Testis (tissue), 3 donors: ENCODE data around the gene CADM1. TPM values are rescaled to one million over a fixed set of nuclear protein-coding genes. Genes with fewer than 3 reads are reported as not detected.

Experiments used
- DNase-seq: peaks from one replicate; pipeline ENCODE4 v3.0.0-alpha.2; 2019
- H3K27ac ChIP-seq, 2 donors: fragments of 200-600 bp; sonication (generic); one replicate each; pipeline ENCODE4 v1.5.1; 2019
- H3K27me3 ChIP-seq: fragments of 200-600 bp; sonication (generic); one replicate; pipeline ENCODE4 v1.5.1; 2019
- H3K36me3 ChIP-seq: fragments of 200-600 bp; sonication (generic); one replicate; pipeline ENCODE4 v1.5.1; 2017; ENCODE audit warnings: low read depth; ENCODE audit errors: missing control alignments
- H3K4me1 ChIP-seq: fragments of 200-600 bp; sonication (generic); one replicate; pipeline ENCODE4 v1.5.1; 2019
- H3K4me3 ChIP-seq, 2 donors: fragments of 200-600 bp; sonication (generic); one replicate each; pipeline ENCODE4 v1.5.1; 2017 to 2019
- H3K9me3 ChIP-seq: fragments of 200-600 bp; sonication (generic); one replicate; pipeline ENCODE4 v1.5.1; 2017
- CTCF ChIP-seq, 3 experiments: fragments of 450-650 bp in 2 of 3; fragments of 200-600 bp in 1 of 3; sonication (generic) in 1 of 3; IDR thresholded peaks; one replicate each; pipeline ENCODE4 v1.5.1; 2016 to 2019; ENCODE audit warnings: antibody characterized with exemption in 3 of 3, mild to moderate bottlenecking in 2 of 3, moderate library complexity in 1 of 3
- POLR2A ChIP-seq: fragments of 450-650 bp; IDR thresholded peaks from one replicate; pipeline ENCODE4 v1.6.1; 2017; ENCODE audit warnings: antibody characterized with exemption, mild to moderate bottlenecking, moderate library complexity
- WGBS, 2 donors: methylation state at CpG; one replicate each; pipeline ENCODE4 v1.1.5; 2018; 5-methylcytosine and 5-hydroxymethylcytosine counted together
- intact Hi-C: fragments of 100-400 bp; cut with DNase I; formaldehyde crosslinking; loops from one replicate; pipeline ENCODE4 v1.15.1; 2023; ENCODE audit warnings: low total_unique reads
- polyA plus RNA-seq: library from polyadenylated mRNA; stranded (reverse); fragments of 350-450 nt; fragmentation: Illumina TruSeq; extraction: RNeasy Lipid Tissue Mini Kit (QIAGEN cat#74804); gene quantifications from one replicate; pipeline ENCODE4 v1.2.3, GENCODE V29; 2014; ENCODE audit warnings: low read depth, low replicate concordance; ENCODE audit not compliant: insufficient read depth
- total RNA-seq, 2 donors: library from RNA; depleted of rRNA; stranded (reverse); fragments of >200 nt; gene quantifications; one replicate each; pipeline ENCODE4 v1.2.3, GENCODE V29; 2016

CADM1 gene
- total and polyA plus RNA-seq, 3 donors from 2014 or later, result 135 to 230 (median 216) TPM

- H3K27ac ChIP-seq, result no peak overlapping the region
- H3K9me3 ChIP-seq, result no peaks in the 10 kb centered on the region
- H3K36me3 ChIP-seq, result no peaks in the 10 kb centered on the region
- H3K4me3 ChIP-seq, result no peak overlapping the region
- H3K4me1 ChIP-seq, result no peaks in the 10 kb centered on the region
- no peaks in the 10 kb centered on the region for H3K27me3 ChIP-seq
- intact Hi-C loops, result no loop called here
- no peak for TF ChIP-seq POLR2A
- TF ChIP-seq CTCF (IDR thresholded peaks at IDR 0.05), result no peak
- 76 to 87% methylated on average over 6 of the region's 6 CpGs for WGBS, 2 donors
- DNase-seq, result no peak
These were observed 82.1 kb downstream of the CADM1 start for GRCh38 chr11:115421992-115422689.

DNA sequence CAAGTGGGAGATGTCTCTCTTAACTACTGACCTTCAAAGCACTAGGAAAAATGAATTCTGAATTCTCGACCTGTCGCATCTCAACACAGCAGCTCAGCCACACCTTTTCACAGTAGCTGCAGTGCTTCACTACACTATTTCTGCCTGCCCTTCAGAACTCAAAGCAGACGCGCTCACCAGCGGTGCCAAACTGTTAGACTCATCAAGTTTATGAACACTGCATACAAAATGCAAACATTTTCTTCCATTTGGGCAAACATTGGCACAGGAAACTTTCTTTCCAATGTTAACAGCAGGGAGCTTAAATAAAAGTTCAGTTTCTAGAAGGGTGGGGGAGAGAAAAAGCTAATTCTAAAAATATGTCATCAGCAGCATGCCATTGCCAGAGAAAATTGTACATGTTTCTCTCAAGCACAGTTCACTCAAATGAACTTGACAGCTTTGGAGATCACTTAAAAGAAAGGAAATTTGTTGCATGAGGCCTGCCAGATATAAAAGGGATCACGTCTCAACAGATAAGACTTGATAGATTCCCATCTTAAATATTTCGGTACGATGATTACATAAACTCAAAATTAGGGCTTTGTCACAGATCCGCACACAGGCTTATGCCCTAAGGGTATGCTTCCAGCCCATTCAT is 82.7 kb downstream of the CADM1 start:
- Histone ChIP-seq H3K9me3 (no peaks in the 10 kb centered on the region), H3K4me3 (no peak overlapping the region), H3K4me1 (no peaks in the 10 kb centered on the region), H3K27ac (no peak overlapping the region), H3K36me3 (no peaks in the 10 kb centered on the region), H3K27me3 (no peaks in the 10 kb centered on the region)
- intact Hi-C loops, result no loop called here
- 71 to 75% methylated on average over 9 of the region's 9 CpGs for WGBS, 2 donors
- TF ChIP-seq CTCF (IDR thresholded peaks at IDR 0.05) (no peak), POLR2A (no peak)
- DNase-seq, result no peak

DNA sequence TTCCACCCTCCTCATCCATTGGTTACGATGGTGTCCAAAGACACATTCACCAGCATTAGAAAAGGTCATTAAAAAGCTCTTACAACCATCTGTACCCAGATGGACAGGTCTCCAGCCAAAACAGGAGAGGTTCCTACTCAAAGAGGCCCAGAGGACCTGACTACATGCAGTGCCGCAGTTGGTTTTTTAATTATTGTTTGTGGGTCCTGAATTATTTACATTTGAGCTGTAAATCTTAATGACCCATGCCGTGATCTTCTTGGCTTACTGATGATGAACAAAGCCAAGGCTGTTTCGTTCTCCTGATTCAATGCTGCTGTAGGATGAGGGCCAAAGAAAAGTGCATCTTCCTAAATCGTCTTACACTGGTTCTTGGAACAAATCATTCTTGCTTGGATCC is 83.7 kb downstream of the CADM1 start:
- Histone ChIP-seq H3K27me3 (no peaks in the 10 kb centered on the region), H3K27ac (no peak overlapping the region), H3K4me3 (no peak overlapping the region), H3K9me3 (no peaks in the 10 kb centered on the region), H3K36me3 (no peaks in the 10 kb centered on the region), H3K4me1 (no peaks in the 10 kb centered on the region)
- no peak for TF ChIP-seq CTCF (IDR thresholded peaks at IDR 0.05)
- TF ChIP-seq POLR2A, result no peak
- intact Hi-C loops, result no loop called here
- WGBS, 2 donors, result 73 to 76% methylated on average over 5 of the region's 5 CpGs
- no peak for DNase-seq

DNA sequence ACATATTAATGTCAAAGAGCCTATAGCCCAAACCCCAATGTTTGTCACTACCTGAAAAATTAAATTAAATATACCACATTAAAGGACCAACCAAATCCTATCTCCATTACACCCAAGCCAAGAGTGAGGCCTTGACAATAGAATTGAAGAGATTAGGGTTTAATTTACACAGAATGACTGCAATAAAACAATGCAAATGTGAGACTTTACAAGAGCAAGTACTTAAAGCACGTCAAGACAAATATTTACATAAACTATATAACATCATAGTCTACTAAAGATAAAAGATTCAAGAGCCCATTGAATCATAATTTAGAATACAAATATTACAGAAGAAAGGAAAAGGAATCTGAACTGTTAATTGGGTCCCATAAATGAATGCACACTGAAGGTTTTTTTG is 85.6 kb downstream of the CADM1 start:
- no peak for DNase-seq
- H3K27me3 ChIP-seq, result no peaks in the 10 kb centered on the region
- no peaks in the 10 kb centered on the region for H3K9me3 ChIP-seq
- intact Hi-C loops, result no loop called here
- no peaks in the 10 kb centered on the region for H3K36me3 ChIP-seq
- no peaks in the 10 kb centered on the region for H3K4me1 ChIP-seq
- H3K4me3 ChIP-seq, result no peak overlapping the region
- WGBS, 2 donors, result 73 to 79% methylated on average over 1 of the region's 1 CpG
- H3K27ac ChIP-seq, result no peak overlapping the region
- no peak for TF ChIP-seq POLR2A
- TF ChIP-seq CTCF (IDR thresholded peaks at IDR 0.05), result no peak

- no peaks in the 10 kb centered on the region for H3K36me3 ChIP-seq
- H3K4me1 ChIP-seq, result no peaks in the 10 kb centered on the region
- no peak overlapping the region for H3K27ac ChIP-seq
- WGBS, 2 donors, result 91 to 97% methylated on average over 4 of the region's 4 CpGs
- DNase-seq, result no peak
- TF ChIP-seq CTCF (IDR thresholded peaks at IDR 0.05) (no peak), POLR2A (no peak)
- no peak overlapping the region for H3K4me3 ChIP-seq
- H3K27me3 ChIP-seq, result no peaks in the 10 kb centered on the region
- intact Hi-C loops, result no loop called here
- H3K9me3 ChIP-seq, result no peaks in the 10 kb centered on the region
These were observed 86.1 kb downstream of the CADM1 start for GRCh38 chr11:115418081-115418480.
